T-helper 1 cell treated with Interleukin-12 subunit alpha and Interleukin-12 subunit beta and Interleukin-4 antibody, amounts not matched to agents 30 ng/mL and 1 ng/mL, for 36 hours (primary cell): Measurements from ENCODE around the gene MAN2A1. TPM values are rescaled to one million over a fixed set of nuclear protein-coding genes. Genes with fewer than 3 reads are reported as not detected.

ENCODE experiments used
- intact Hi-C: fragments of 100-400 bp; cut with micrococcal nuclease; formaldehyde crosslinking; loops from one replicate; pipeline ENCODE4 v1.15.1; 2024
- total RNA-seq: library from RNA; stranded (reverse); gene quantifications from 2 replicates; pipeline ENCODE4 v1.2.3, GENCODE V29; 2022

MAN2A1 gene
- total RNA-seq: 42.1 and 42.7 TPM in 2 replicates

DNA sequence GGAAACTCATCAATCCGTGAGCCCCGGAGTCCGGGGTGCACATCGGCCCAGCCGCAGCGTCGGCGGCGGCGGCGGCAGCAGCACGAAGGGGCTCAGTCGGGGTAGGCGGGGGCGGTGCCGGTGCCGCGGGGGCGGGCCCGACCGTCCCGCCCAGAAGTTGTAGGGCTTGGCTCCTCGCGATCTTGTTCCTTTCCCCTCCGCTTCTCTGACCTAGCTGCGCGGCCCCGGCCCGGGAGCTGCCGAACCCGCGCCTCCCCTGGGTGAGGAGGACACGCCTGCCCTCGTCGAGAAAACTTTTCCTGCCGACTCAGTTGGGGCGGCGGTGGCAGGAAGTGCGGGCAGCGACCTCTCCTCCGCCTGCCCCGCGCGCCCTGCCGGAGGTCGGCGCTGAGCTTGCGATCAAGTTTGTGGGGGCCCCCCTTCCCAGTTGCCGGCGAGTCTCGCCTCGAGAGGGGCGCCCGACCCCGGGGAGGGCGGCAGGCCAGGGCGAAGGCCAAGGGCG, at the start of gene MAN2A1:
Gene MAN2A1 (plus strand): TSS at position 188 of the 502 bp plus-strand sequence. CDS start 491 bp downstream, outside the sequence.
- intact Hi-C loops: loop anchor here (1.0 to 5.0 kb wide), 19 partner anchors 168 to 1823 kb away; partner anchors contain the start of genes CAMK4, FBXL17, STARD4 and TMEM232

DNA sequence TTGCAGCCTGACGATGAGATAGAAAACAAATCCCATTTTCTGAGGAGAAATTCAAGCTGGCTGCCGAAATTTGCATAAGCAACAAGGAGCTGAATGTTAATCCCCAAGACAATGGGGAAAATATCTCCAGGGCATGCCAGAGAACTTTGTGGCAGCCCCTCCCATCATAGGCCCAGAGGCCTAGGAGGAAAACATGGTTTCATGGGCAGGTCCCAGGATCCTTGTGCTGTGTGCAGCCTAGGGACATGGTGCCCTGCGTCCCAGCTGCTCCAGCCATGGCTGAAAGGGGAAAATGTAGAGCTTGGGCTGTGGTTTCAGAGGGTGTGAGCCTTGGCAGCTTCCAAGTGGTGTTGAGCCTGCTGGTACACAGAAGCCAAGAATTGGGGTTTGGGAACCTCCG, 48.8 kb upstream of the MAN2A1 start:
- intact Hi-C loops: no loop called here

DNA sequence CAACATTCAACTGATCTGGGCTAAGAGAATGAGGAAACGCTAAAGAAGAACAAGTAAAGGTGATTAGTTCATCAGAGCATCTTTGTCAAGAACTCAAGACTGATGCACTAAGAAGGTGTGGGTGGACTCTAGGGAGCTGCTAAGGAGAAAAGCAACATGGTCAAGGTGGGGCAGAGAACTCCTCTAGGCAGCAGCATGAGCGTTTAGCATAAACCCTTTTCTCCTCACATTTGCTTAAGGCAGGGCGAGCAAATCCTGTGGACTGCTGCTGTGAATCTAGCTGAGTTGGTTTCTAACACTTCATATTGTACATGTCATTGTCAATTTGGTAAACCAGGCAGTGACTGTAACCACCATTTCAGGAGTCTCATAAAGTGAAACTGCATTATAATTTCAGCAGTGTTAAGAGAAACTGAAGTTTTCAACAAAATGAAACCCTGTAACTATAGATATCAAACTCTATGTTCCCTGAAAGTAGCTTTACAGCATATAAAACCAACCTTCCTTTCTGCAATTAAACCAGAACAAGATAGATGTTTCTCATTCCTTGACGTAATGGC, 45.9 kb upstream of the MAN2A1 start:
- intact Hi-C loops: no loop called here

DNA sequence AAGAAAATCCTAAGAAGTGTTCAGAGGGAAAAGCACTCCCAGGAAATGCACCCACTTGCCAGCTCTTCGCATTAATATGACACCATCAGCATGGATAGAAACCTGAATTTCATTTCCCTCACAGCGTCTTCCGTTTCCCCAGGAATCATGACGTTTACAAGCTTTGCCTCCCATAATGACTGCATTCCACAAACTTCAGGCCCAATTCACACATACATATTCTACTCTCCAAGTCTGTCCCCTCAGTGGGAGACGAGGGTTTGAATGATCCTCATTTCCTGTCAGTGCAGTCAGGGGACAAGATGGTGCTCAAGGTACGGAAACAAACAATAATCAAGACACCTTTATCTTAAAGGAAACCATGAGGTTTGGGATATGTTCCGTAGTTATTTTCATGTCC, 44.9 kb upstream of the MAN2A1 start:
- intact Hi-C loops: no loop called here

DNA sequence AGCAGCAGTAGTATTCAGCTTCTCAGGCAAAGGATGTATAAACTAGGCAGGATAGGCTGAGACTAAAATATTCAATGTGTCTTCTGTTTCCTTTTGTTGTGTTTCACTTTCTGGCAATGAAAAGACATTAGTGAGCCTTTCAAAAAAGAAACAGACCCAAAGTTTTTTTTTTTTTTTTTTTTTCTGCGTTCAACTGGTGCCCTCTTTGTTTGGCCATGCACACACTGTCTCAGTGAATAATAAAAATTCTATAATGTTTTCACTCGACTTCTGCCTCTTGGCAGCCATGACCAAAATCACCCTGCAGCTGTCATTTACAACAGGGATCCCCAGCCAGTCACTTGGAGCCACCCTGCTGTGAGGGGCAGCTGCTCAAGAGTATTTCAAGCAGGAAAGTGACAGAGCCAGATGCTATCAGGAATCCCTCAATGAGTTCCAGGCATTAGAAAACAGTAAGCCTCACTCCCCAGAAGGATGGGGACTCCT, 44.0 kb upstream of the MAN2A1 start:
- intact Hi-C loops: no loop called here

DNA sequence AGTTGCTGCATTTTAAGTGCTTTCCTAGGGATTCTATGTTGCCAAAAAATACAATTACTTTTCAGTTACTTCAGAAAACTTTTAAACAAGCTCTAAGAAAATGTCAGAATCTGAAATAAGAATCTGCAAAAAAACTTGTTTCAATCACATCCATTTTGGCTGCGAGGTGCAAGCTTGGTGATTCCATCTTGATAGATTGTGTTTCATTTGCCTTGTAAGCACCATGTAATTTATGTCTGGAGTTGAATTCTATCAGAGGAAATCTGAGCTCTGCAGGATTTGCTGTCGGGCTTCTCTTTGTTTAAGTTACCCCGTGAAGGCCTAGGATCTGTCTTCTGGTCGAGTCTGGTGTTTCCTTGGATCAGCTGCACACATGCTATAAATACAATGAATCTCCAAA, 40.4 kb upstream of the MAN2A1 start:
- intact Hi-C loops: no loop called here

DNA sequence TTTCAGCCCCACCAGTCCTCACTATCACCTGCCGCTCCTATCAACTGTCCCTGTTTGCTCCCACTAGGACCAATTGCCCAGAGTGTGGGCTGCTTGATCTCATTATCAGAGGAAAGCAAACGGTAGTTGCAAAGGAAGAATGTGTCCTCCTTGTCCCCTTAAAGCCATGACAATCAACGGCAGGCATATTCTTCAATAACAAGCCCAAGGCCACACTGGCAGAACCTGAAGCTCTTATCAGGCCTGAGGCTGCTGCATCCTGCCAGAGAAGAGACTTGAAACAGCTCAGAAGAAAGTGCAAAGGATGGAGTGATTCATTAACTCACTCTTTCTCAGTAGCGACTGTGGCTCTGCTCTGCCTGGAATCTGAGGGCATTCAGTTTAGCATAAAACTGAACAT, 39.2 kb upstream of the MAN2A1 start:
- intact Hi-C loops: no loop called here

DNA sequence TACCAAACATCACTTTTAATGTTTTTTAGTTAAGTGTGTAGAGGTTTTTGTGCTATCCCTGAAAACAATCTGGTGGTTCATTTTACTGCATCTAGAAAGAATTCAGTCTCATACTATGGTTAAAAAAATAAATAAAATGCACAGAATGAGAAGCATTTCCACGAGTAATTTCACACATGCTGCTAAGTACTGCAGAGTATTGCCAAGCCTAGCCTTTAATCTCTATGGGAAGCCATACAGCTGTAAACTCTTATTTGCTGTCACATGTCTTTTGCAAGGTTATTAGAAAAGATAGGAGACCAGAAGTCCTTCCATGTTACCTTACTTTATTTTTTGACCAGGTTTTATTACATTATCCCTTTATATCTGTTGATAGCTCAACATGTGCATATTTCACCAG, 37.6 kb upstream of the MAN2A1 start:
- intact Hi-C loops: no loop called here

DNA sequence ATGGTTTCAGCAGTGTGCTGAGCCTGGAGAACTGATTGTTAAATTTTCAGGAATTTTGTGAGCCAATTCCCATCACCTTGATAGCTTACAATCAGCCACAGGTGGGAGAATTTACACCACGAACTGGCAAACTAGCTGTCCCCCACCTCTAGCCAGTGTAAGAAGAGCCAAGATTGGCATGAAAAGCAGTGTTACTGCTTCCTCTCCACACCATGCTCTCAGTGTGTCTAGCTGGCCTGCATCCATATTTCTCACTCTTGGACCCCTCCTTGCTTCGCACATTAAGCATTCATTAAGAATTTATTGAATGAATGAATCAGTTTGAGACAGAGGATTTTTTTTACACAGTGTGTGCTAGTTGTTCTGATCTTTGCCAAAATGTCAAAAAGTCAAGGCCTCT, 36.7 kb upstream of the MAN2A1 start:
- intact Hi-C loops: no loop called here

DNA sequence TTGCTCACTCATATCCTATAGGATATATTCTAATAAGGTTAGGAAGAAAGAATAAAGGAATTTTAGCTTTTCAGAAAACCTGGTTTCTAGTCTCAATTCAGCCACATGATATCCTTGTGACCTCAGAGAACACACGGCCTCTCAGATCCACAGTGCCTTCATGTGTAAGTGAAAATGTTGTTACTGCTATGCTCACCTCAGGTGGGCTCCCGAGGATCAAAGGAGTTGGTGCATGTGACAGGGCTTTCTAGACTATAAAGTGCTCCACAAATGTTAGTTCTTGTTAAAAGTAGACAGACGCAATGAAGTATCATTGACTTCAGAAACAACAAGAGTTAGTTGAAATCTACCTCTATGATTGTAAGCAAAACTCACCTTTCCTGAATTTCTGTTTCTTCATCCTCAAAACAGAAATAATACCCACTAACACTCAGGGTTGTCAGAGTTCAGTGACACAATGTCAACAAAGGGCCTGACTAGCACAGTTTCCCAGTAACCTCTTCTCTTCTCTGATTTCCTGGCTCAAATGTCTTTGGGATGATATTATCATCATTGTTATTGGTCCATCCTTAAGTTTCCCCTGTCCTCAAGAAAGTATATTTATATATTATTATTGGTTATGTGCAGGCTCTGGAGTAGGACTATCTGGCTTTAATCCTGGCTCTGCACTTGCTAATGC, 36.0 kb upstream of the MAN2A1 start:
- intact Hi-C loops: no loop called here

DNA sequence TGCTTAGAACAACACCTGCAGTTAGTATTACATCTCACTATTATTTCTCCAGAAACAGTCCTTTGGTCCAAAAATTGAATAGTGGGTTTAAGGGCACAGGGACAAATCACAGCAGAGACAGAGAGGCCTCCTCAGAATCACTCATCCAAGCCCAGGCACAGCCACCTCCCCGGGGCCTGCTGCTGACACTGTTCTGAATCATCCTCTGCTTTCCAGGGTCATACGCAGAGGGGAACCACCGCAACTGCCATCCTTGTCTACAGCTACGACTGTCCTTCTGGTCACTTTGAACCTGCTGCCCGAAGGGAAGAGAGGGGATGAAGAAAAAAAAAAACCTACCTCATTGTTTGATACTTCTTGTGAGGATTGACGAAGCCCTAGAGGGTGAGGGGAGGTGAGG, 35.3 kb upstream of the MAN2A1 start:
- intact Hi-C loops: no loop called here

DNA sequence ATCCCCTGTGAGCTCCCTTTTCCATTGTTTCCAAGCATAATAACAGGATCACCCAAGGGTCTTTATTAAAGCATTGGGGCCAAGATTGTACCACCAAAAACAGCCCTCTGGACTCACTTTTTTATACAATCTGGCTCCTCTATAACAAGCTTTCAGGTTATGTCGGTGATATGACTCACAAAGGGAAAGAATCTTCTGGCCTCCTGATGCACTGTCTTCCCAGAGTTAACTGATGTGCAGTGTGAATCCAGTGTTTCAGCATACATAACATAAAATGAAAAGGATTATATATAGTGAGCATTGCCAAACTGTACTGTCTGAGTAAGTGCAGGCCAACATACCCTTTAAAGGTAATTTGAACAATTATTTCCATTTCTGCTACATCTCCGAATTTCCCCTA, 33.9 kb upstream of the MAN2A1 start:
- intact Hi-C loops: no loop called here

DNA sequence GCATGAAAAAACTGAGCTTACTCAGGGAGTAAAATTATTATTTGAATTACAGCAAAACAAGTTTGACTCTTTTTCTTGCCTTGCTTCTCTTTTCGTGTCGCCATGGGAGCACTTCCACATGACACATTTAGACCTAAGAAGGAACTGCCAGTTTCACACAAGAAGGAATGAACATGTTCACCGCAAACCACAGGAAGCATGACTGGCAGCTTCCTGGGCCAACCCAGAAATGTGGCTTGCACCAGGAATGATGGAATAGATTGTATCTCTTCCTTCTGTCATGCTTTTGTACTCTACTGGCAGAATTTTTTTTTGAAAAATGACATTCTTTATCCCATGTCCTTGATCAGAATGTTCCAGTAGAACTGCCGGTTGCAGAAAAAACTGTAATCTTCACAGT, 32.9 kb upstream of the MAN2A1 start:
- intact Hi-C loops: loop anchor here (1.0 kb wide), 1 partner anchor 34 kb away; no protein-coding TSS in a partner anchor

DNA sequence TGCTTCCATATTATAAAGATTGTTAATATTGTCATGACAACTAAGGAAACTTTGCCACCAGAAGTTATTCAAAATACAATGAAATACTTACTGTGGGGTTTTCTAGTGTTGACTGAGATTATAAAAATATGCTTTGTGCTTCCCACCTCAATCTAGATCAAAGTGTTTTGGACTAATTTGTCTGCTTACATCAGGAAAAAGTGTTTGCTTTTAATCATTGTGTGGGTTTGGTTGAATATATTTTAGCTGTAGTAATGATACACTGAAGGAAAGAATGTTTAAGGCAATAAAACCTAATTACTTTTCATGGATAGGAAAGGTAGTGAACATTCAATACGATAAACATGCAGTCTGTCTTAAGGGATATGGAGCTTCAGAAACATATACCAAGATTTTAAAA, 29.8 kb upstream of the MAN2A1 start:
- intact Hi-C loops: no loop called here

DNA sequence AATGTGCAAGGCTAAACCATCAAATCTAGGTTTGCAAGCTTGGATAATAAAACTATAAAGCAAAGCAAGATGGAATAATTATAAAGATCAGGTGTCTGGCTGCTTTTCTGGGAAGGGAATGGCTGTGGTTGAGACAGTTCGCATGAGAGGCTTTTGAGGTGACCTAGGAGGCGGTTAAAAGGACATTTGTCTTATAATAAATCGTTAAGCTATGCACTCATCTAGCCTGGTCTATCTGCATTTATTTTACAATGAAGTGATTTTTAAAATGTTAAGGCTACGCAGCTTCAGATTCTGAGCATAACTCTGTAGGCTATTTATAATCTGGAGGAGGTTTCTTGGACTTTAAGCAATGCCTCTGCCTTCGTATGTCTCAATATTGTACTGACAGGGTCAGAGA, 29.4 kb upstream of the MAN2A1 start:
- intact Hi-C loops: no loop called here

DNA sequence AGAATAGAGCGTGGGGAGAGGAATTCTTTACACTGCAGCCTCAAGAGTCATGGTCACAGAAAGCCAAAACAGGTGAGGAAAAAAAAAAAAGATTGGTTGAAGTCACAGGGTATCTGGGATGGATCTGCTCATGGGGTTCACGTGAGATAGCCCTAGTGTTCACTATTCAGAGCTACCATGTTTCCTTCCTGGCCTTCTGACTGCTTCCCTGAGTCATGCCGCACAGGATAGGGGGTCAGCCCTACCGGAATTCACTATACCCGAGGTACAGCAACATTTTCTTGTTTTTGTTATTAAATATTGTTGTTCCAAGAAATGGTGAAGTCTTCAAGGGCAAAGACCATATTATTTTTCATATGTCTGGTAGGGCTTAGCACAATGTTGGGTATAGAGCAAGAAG, 21.5 kb upstream of the MAN2A1 start:
- intact Hi-C loops: no loop called here

DNA sequence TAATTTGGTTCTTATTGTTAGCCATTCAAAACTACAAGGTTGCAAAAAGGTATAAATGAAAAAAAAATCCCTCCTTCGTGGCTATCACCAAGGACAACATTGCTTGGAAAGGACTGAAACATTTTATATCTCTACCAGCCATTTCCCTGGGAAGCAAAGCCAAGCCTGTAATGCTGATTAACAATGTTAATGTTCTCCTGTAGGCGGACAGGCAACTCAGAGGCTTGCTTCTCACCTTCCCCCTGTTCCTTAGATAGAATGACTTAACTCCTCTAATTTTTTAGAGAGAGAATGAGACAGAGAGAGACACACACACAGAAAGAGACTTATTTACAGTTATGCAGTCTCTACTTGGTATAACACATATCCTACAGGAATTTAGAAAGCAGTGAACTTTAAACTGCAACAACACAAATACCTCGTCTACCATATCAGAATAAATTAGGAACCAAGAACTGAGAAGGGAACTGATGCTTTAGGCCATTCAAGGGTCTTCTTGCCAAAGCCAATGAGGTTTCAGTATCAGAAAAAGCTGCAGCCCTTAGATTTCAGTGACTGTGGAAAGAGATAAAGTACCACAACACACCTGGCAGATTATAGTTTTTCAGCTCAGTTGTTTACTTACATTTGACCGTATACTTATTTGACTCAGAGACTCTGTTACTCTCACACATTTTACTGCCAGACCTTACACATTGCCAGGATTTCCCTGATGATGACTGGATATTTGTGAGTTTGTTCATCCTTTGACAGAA, 20.9 kb upstream of the MAN2A1 start:
- intact Hi-C loops: no loop called here

DNA sequence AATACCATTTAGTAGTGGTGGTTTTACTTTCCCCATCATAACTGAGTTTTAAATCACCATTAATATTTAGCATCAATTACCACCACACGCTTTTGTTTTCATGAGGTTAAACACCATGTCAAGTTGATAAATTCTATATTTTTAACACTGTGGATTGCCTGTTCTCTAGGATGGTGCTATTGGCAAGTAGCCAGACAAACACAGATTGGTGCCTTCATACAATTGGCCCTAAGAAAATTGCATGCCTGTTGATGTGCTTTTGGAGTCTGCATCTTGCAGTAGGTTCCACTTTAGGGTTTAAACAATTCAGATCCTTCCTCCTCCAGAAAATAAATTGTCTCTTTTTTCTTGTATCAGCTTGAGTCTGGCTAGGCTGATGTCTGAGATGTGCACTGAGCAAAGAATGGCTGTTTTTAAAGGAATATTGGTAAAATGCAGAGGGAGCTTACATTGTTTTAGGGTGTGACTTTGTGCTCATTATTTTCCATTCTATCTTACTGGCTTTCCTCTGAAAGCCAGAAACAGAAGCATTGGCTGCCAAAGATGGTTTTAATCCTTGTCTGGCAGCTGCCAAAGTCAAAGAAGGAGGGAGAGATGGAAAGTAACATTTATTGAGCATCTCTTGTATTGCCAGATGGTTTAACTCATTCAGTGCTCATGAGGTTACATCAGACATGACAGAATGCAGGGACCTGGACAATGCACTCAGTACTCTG, 19.6 kb upstream of the MAN2A1 start:
- intact Hi-C loops: no loop called here

DNA sequence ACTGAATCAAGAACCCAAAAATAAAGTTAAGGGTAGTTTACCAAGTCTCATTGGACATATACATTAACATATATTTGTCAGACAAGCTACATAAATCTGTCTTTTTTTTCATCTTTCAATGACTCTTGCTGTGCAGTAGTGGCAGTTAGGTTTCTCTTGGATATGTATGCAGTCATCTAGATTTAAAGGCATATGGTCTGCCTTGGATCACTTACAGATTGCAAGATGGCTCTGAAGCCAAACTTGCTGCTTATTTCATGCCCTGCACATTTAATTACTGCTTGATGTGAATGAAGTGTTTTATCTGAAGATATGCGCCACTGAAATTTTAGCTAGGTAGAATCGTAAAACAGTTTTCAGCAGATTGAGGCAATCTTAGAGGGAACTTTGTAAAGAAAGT, 18.6 kb upstream of the MAN2A1 start:
- intact Hi-C loops: no loop called here

DNA sequence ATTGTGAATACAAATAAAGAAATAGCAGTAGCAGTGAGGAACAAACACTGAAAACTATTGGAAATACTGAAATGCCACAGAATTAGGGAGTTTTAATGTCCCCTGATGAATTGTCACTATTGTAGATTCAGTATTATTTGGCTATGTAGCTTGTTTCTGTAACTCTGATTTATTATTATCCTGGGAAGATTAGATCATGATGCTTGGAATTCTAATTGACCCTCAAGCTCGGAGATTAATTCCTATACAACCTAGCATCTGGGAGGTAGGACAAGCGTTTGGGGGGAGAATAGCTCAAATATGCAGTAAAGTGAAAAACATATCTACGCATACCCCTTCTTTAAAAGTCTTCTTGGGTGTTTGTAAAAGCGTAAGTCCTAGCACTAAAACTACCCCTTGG, 15.1 kb upstream of the MAN2A1 start:
- intact Hi-C loops: no loop called here

DNA sequence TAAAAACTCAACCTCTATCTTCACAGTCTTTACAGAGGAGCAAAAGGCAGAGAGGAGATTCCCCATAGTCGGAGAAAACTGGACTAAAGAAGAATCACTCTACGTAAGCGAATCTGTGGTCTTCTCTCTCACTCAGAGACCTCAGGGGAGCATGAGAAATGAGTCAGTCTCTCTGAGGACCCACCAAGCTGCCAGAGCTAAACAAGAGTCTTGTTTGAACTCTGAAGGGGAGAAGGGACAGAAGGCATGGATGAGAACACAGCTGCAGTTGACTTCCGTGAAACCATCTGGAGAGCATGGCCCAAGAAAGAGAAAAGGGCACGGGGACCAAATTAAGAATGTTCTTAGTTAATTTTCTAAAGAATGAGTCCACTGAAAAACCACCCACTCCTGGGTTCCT, 12.8 kb upstream of the MAN2A1 start:
- intact Hi-C loops: no loop called here

DNA sequence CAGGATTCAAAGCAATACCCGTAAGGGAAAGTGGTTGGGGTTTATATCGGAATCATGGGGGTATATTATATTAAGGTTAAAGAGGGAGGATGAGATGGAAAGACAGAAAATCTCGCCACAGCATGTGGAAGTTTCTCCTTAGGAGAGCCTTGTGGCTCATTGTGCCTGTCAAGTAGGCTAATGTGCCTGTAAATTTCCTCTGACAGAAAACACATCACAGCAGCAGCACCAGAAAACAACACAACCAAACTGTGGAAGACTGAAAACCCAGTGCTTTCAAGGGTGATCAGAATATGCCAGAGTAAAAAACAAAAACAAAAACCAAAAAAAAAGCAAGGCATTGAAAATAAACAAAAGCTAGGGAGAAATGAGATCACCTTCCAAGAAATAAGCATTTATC, 11.3 kb upstream of the MAN2A1 start:
- intact Hi-C loops: no loop called here
